OCI-LY3 (cell line): ENCODE measurements around the gene ZNF597.

Experiments used
- H2AFZ ChIP-seq: fragments of 200-600, 300-600 bp; shearing (Covaris generic); 2 replicates; pipeline ENCODE4 v1.6.0; 2014; ENCODE audit warnings: antibody characterized with exemption, low read depth, low read length
- H3K27ac ChIP-seq: fragments of 200-600, 300-600 bp; sonication (generic); 2 replicates; pipeline ENCODE4 v1.5.1; 2014; ENCODE audit warnings: mild to moderate bottlenecking, low read length, moderate library complexity, mixed read lengths
- H3K27me3 ChIP-seq: fragments of 200-600, 300-600 bp; sonication (generic); 2 replicates; pipeline ENCODE4 v1.6.1; 2014; ENCODE audit warnings: low read depth, low read length, mixed read lengths
- H3K36me3 ChIP-seq: fragments of 200-600, 300-600 bp; sonication (generic); replicated peaks from 2 replicates; pipeline ENCODE3; 2014; ENCODE audit warnings: low read depth, low read length, mixed read lengths
- H3K4me1 ChIP-seq: fragments of 300-600, 200-600 bp; sonication (generic); 2 replicates; pipeline ENCODE4 v1.6.1; 2014; ENCODE audit warnings: low read length, mixed read lengths
- H3K4me2 ChIP-seq: fragments of 200-600, 300-600 bp; sonication (generic); 2 replicates; pipeline ENCODE4 v1.6.1; 2014; ENCODE audit warnings: low read length, mixed read lengths
- H3K4me3 ChIP-seq: fragments of 300-600, 200-600 bp; sonication (generic); 2 replicates; pipeline ENCODE4 v1.5.1; 2014; ENCODE audit warnings: antibody characterized with exemption, mild to moderate bottlenecking, low read length, moderate library complexity
- H3K79me2 ChIP-seq: fragments of 300-600, 200-600 bp; shearing (Covaris generic); 2 replicates; pipeline ENCODE4 v1.6.1; 2014; ENCODE audit warnings: mild to moderate bottlenecking, low read length, mixed read lengths
- H3K9ac ChIP-seq: fragments of 300-600, 200-600 bp; shearing (Covaris generic); 2 replicates; pipeline ENCODE4 v1.6.0; 2014; ENCODE audit warnings: mild to moderate bottlenecking, low read length, moderate library complexity
- H3K9me3 ChIP-seq: fragments of 200-600, 300-600 bp; shearing (Covaris generic); 2 replicates; pipeline ENCODE4 v1.6.1; 2014; ENCODE audit warnings: low read length, mixed read lengths; ENCODE audit not compliant: insufficient read depth
- H4K20me1 ChIP-seq: fragments of 200-600, 300-600 bp; sonication (generic); 2 replicates; pipeline ENCODE4 v1.6.1; 2016; ENCODE audit warnings: low read length, mixed read lengths; ENCODE audit not compliant: insufficient read depth
- EZH2phosphoT487 ChIP-seq: fragments of 200-600 bp; shearing (Covaris generic); IDR thresholded peaks from 2 replicates; pipeline ENCODE4 v1.6.1; 2018; ENCODE audit warnings: antibody characterized with exemption, mixed run types, low read depth
- TF ChIP-seq, protein P1 (sequence below): fragments of 200-600, 300-600 bp; sonication (generic); IDR thresholded peaks from 2 replicates; pipeline ENCODE4 v1.5.1; 2014; ENCODE audit warnings: antibody characterized with exemption, low read length, low read depth

The ZNF597 gene, protein sequence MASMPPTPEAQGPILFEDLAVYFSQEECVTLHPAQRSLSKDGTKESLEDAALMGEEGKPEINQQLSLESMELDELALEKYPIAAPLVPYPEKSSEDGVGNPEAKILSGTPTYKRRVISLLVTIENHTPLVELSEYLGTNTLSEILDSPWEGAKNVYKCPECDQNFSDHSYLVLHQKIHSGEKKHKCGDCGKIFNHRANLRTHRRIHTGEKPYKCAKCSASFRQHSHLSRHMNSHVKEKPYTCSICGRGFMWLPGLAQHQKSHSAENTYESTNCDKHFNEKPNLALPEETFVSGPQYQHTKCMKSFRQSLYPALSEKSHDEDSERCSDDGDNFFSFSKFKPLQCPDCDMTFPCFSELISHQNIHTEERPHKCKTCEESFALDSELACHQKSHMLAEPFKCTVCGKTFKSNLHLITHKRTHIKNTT

DNA sequence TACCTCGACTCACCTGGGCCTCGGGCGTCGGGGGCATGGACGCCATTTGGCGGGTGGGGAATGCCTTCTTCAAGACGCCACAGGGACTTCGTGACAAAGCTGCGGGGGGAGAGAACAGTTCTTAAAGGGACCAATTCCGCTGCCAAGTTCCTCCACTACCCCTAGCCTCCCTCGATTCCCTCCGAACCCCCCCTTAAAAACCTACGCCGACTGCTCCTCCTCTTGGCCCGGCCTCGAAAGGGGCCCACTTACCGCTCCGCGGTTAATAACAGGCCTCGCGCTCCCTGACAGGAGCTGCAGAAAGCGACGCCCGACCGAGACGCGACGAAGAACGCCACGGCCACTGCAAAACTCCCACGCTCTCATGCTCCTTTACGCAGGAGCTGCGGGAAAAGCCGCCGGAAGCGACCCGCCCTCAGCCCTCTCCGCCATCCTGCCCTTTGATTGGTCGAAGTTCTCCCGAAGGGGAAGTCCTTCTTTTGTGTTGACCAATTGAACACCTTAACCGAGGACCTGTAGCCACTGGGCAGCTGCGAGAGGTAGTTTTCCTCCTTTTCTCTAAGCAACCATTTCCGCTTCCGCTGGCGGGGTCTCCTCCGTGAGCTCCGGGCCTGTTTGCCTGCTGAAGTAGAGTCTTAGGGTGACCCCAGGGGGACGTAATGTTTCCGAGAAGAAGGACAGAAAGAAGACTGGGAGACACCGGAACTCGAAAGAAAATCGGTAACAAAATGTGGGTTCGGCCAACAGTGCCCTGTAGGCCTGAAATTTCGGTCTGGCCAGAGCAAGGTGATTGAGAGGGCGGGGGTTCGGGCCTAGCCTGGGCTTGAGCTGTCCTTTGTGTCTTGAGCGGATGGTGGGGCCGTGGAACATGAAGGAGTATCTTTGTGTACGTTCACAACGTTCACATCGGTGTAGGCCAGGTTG lies at the start of gene ZNF597, which contains the start of gene NAA60:
Gene ZNF597 (minus strand): TSS at position 397 of the 924 bp plus-strand sequence. CDS start 351 bp downstream, at position 46.
Gene NAA60 (plus strand): TSS at position 573 of the 924 bp plus-strand sequence. CDS start 32,548 bp downstream, outside the sequence.
- Histone ChIP-seq H3K4me2 (peak within 1 kb of the TSS; percentile 78), H2AFZ (peak within 1 kb of the TSS; percentile 80), H3K9me3 (no peaks in the 10 kb centered on the region), H3K27ac (peak within 1 kb of the TSS; percentile 59), H3K36me3 (peaks cover 23% of the 10 kb centered on the region), H4K20me1 (no peaks in the 10 kb centered on the region), H3K4me1 (0 out of 2 replicates have a peak, but pooled peaks cover 5% of the 10 kb centered on the region), H3K9ac (peak within 1 kb of the TSS; percentile 91), H3K4me3 (peak within 1 kb of the TSS; percentile 99), H3K79me2 (peaks cover 33% of the 10 kb centered on the region), H3K27me3 (no peaks in the 10 kb centered on the region)
- TF ChIP-seq EZH2phosphoT487: no peak
- TF ChIP-seq, protein P1, sequence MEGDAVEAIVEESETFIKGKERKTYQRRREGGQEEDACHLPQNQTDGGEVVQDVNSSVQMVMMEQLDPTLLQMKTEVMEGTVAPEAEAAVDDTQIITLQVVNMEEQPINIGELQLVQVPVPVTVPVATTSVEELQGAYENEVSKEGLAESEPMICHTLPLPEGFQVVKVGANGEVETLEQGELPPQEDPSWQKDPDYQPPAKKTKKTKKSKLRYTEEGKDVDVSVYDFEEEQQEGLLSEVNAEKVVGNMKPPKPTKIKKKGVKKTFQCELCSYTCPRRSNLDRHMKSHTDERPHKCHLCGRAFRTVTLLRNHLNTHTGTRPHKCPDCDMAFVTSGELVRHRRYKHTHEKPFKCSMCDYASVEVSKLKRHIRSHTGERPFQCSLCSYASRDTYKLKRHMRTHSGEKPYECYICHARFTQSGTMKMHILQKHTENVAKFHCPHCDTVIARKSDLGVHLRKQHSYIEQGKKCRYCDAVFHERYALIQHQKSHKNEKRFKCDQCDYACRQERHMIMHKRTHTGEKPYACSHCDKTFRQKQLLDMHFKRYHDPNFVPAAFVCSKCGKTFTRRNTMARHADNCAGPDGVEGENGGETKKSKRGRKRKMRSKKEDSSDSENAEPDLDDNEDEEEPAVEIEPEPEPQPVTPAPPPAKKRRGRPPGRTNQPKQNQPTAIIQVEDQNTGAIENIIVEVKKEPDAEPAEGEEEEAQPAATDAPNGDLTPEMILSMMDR: no peak

DNA sequence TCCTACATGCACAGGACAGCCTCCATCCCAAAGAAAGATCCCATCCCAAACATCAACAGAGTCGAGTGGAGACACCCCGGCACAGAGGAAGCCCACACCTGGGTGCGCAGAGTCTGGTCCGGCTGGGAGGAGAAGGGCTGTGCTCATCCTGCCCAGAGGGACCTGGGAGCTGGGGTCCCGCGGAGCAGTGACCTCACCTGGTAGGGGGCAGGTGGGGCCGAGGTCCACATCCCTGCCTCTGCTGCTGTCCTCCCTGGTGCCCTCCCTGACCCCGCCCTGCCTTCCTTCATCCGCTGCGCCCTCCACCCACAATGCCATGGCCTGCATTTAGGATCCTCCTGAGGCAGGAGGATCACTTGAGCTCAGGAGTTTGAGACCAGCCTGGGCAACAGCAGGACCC lies 49.1 kb upstream of the ZNF597 start:
- Histone ChIP-seq H2AFZ (no peak overlapping the region), H3K4me2 (no peak overlapping the region), H3K27ac (no peak overlapping the region), H3K79me2 (no peaks in the 10 kb centered on the region), H3K9ac (no peak overlapping the region), H4K20me1 (no peaks in the 10 kb centered on the region), H3K4me1 (no peaks in the 10 kb centered on the region), H3K4me3 (no peak overlapping the region), H3K9me3 (no peaks in the 10 kb centered on the region), H3K36me3 (no peaks in the 10 kb centered on the region), H3K27me3 (no peaks in the 10 kb centered on the region)
- no peak for TF ChIP-seq EZH2phosphoT487
- TF ChIP-seq, protein P1: no peak

DNA sequence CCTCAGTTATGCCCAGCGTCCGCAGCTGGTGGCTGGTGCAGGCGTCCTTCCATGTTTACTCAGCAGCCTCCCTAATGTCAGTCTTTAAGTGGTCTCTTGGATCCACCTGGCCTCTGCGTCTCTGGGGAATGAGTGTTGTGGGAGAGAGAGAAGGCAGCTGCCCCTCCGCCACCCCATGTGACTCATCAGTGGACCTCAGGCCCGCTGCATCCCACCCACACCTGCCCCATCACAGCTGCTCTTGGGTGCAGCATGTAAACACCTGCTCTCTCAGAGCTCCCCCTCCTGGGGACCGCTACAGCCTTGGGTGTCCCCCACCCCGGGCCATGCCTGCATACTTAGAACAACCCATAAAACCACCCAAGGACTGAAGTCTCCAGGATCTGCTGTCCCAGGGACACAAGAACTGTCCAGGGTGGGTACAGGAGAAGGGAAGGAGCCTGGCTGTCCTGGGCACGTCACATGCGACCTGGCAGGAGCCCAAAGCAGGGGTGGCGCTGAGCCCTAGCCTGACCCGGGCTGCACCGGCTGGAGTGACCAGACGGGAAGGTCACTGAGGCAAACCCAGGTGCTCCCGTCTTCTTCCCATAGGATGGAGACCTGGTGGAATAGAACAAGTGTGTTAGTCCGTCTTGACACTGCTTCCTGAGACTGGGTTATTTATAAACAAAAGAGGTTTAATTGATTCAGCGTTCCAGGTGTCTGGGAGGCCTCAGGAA lies 47.8 kb upstream of the ZNF597 start:
- Histone ChIP-seq H3K4me2 (no peak overlapping the region), H2AFZ (no peak overlapping the region), H3K27me3 (no peaks in the 10 kb centered on the region), H3K9ac (no peak overlapping the region), H3K4me1 (no peaks in the 10 kb centered on the region), H4K20me1 (no peaks in the 10 kb centered on the region), H3K4me3 (no peak overlapping the region), H3K36me3 (no peaks in the 10 kb centered on the region), H3K9me3 (no peaks in the 10 kb centered on the region), H3K27ac (no peak overlapping the region), H3K79me2 (no peaks in the 10 kb centered on the region)
- no peak for TF ChIP-seq EZH2phosphoT487
- TF ChIP-seq, protein P1: 0 out of 2 replicates have a peak, but pooled peaks have one; percentile 15
